H7 (cell line): ENCODE results near the gene TULP1. TPM values are rescaled to one million over a fixed set of nuclear protein-coding genes. Genes with fewer than 3 reads are reported as not detected.
"Not testable (repeated sequence)": the region's sequence is repeated elsewhere in the genome, so short reads cannot be mapped to it uniquely, and the experiment has no call there.

ENCODE experiments used
- DNase-seq: peaks from one replicate; pipeline ENCODE4 v3.0.0; 2012
- H3K27me3 ChIP-seq: 2 replicates; pipeline ENCODE4 v1.6.0; 2011; ENCODE audit warnings: mild to moderate bottlenecking, low read length; ENCODE audit not compliant: control insufficient read depth, insufficient read depth
- H3K36me3 ChIP-seq: replicated peaks from 2 replicates; pipeline ENCODE4 v1.5.1; 2011; ENCODE audit warnings: low read length; ENCODE audit not compliant: control insufficient read depth, insufficient read depth
- H3K4me3 ChIP-seq: 2 replicates; pipeline ENCODE4 v1.5.1; 2011; ENCODE audit warnings: low read depth, mild to moderate bottlenecking, control low read depth, low read length, moderate library complexity; ENCODE audit not compliant: insufficient read depth
- total RNA-seq: library from RNA; depleted of rRNA; stranded (reverse); fragments of >200 nt; shearing (Covaris generic); gene quantifications from 2 replicates; pipeline ENCODE4 v1.2.3, GENCODE V29; 2014; rRNA removed

TULP1 gene
- total RNA-seq = 0.55 and 1.3 TPM in 2 replicates

GRCh38 chr6:35512740-35513139 is at the start of gene TULP1:
Gene TULP1, minus strand, starts transcription at chr6:35512896. Its CDS starts 38 bp downstream, at chr6:35512858.
- H3K4me3 ChIP-seq = peak within 1 kb of the TSS; percentile 39; the same call in 1 of the 2 replicates
- no peaks in the 10 kb centered on the region for H3K36me3 ChIP-seq
- peak; percentile 81 for DNase-seq
- H3K27me3 ChIP-seq = peaks cover 4% of the 10 kb centered on the region; the same call in 1 of the 2 replicates

DNA sequence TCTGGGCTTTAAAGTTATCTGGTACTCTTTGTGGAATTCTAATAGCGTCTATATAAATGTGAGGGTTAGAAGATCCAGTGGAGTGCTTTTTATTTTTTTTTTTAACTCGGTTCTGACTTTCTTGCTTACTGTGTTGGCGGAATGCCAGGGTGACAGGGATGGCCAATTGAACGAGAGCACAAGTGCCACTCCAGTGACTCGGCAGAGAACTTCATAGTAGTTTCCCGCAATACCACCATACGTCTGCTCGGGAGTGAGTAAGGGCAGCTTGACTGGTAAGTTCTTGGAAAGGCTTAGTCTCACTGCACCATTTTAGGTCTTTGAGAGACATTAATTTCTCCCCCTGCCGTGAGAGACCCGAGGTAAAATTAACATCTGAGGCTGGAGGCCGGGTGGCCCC is 49.4 kb upstream of the TULP1 start:
- Histone ChIP-seq H3K27me3 (no peaks in the 10 kb centered on the region), H3K4me3 (no peak overlapping the region), H3K36me3 (no peaks in the 10 kb centered on the region)
- no peak for DNase-seq

DNA sequence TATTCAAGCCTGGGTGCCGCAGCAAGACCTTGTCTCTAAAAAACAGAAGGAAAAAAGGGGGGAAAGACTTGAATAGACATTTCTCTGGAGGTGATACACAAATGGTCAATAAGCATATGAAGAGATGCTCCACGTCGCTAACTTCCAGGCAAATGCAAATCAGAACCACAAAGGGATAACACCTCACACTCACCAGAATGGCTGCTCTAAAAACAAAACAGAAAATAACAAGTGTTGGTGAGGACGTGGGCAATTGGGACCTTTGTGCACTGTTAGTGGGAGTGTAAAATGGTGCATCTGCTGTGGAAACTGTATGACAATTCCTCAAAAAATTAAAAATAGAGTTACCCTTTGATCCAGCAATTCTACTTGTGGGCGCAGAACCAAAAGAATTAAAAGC is 48.4 kb upstream of the TULP1 start:
- Histone ChIP-seq H3K4me3 (no peak overlapping the region), H3K27me3 (no peaks in the 10 kb centered on the region), H3K36me3 (no peaks in the 10 kb centered on the region)
- no peak for DNase-seq

- DNase-seq = no peak
Measured at GRCh38 chr6:35558571-35558970, 45.9 kb upstream of the TULP1 start.

GRCh38 chr6:35557239-35557638 is 44.5 kb upstream of the TULP1 start:
- no peak for DNase-seq
- no peaks in the 10 kb centered on the region for H3K27me3 ChIP-seq

More at GRCh38 chr6:35558571-35558970, 45.9 kb upstream of the TULP1 start:
- H3K4me3 ChIP-seq = no peak overlapping the region
- no peaks in the 10 kb centered on the region for H3K27me3 ChIP-seq
- no peaks in the 10 kb centered on the region for H3K36me3 ChIP-seq

GRCh38 chr6:35554811-35555210 is 42.1 kb upstream of the TULP1 start:
- no peak for DNase-seq
- Histone ChIP-seq H3K36me3 (no peaks in the 10 kb centered on the region), H3K4me3 (no peak overlapping the region)

More at GRCh38 chr6:35557239-35557638, 44.5 kb upstream of the TULP1 start:
- Histone ChIP-seq H3K36me3 (no peaks in the 10 kb centered on the region), H3K4me3 (no peak overlapping the region)

DNA sequence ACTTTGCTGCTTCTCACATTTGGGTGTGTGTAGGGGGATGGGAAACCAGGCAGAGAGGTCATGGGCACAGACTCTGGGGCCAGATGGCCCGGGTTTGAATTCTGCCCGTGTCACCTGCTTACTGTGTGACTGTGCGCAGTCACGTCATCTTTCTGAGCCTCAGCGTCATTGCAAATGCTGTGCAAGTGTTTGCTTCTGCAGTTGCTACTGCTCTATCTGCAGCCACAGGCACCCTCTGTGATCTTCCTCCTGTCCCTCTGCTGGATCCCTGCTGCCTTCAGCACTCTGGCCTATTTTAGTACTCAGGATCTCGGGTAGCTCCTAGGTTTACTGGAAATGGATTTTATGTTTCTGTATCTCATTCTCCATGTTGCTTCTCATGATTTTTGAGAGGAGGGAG is 40.6 kb upstream of the TULP1 start:
- Histone ChIP-seq H3K27me3 (no peaks in the 10 kb centered on the region), H3K4me3 (no peak overlapping the region), H3K36me3 (no peaks in the 10 kb centered on the region)
- DNase-seq = no peak

More at GRCh38 chr6:35554811-35555210, 42.1 kb upstream of the TULP1 start:
- no peaks in the 10 kb centered on the region for H3K27me3 ChIP-seq

DNA sequence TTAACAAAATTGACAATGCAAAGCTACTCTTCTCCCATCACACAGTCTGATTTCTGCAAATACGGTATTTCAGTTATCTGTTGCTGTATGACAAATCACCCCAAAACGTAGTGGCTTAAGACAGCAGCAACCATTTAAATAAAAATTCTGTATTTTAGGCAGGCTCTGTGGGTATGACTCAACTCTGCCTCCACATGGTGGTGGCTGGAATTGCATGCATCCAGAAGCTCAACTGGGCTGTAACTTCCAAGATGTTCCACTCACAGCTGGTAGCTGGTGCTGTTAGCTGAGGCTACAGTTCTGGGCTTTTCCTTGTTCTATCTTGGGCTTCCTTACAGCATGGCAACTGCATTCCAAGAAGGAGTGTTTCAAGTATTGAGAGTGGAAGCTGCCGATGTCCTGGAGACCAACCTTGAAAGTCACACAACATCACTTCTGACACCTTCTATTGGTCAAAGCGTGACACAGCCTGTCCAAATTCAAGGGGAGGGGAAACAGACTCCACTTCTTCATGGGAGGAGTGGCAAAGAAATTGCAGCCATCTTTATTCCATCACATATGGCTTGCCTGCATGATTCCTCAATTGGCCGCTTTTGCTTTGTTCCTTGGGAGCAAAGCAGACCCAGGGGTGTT is 39.7 kb upstream of the TULP1 start:
- no peaks in the 10 kb centered on the region for H3K27me3 ChIP-seq
- DNase-seq = peak; percentile 60
- no peak overlapping the region for H3K4me3 ChIP-seq
- no peaks in the 10 kb centered on the region for H3K36me3 ChIP-seq

- Histone ChIP-seq H3K36me3 (no peaks in the 10 kb centered on the region), H3K27me3 (no peaks in the 10 kb centered on the region), H3K4me3 (no peak overlapping the region)
- no peak for DNase-seq
Measured at GRCh38 chr6:35550437-35550836, 37.7 kb upstream of the TULP1 start.

GRCh38 chr6:35547676-35548075 is 35.0 kb upstream of the TULP1 start:
- Histone ChIP-seq H3K4me3 (no peak overlapping the region), H3K27me3 (no peaks in the 10 kb centered on the region)

GRCh38 chr6:35544769-35545361 is 32.2 kb upstream of the TULP1 start:
- DNase-seq = peak; percentile 31
- no peak overlapping the region for H3K4me3 ChIP-seq
- no peaks in the 10 kb centered on the region for H3K27me3 ChIP-seq
- H3K36me3 ChIP-seq = no peaks in the 10 kb centered on the region

More at GRCh38 chr6:35547676-35548075, 35.0 kb upstream of the TULP1 start:
- DNase-seq = no peak
- no peaks in the 10 kb centered on the region for H3K36me3 ChIP-seq

DNA sequence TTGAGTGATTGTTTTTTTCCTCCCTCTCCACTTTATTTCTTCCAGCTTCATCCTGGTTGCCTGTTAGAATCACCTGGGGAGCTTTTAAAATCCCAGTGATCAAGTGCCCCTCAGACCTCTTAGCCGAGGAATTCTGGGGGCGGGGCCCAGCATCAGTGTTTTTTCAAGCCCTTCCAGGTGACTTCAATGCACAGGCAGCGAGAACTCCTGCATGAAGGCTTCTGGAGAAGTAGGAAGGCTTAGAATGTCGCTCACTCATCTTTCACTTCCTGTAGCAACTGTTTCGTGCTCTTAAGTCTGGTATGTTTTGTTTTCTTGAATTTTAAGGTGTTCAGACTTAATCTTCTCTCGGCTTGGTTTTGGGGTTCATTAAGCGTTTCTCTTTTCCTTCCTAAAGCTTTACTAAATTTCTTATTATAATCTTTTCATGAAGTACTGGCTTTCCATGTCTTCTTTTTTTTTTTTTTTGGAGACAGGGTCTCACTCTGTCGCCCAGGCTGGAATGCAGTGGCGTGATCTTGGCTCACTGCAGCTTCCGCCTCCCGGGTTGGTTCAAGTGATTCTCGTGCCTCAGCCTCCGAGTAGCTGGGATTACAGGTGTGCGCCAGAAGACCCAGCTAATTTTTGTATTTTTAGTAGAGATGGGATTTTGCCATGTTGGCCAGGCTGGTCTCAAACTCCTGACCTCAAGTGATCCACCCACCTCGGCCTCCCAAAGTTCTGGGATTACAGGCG is 30.9 kb upstream of the TULP1 start:
- Histone ChIP-seq H3K36me3 (no peaks in the 10 kb centered on the region), H3K27me3 (no peaks in the 10 kb centered on the region), H3K4me3 (no peak overlapping the region)
- DNase-seq = peak; percentile 62

DNA sequence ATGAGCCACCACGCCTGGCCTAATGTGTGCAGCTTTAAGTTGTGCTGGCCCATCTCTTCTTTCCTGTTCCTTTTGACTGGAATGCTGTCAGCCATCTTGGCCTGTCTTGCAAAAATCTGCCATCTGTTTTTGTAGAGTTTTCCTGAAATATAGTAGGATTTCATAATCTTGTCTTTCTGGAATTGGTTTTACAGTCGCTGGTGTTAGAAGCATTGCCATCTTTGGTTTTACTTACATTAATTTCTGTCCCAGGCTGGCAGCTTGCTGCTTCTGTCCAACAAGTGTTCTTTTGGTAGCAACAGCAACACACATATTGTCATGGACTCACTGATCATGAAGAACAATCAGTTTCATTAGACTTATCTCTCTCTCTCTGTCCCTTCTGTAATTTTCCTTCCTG is 29.1 kb upstream of the TULP1 start:
- Histone ChIP-seq H3K36me3 (no peaks in the 10 kb centered on the region), H3K4me3 (no peak overlapping the region), H3K27me3 (no peaks in the 10 kb centered on the region)
- no peak for DNase-seq

GRCh38 chr6:35539223-35539622 is 26.5 kb upstream of the TULP1 start:
- Histone ChIP-seq H3K27me3 (no peaks in the 10 kb centered on the region), H3K36me3 (no peaks in the 10 kb centered on the region)
- DNase-seq = no peak

GRCh38 chr6:35535847-35536246 is 23.2 kb upstream of the TULP1 start:
- not testable (repeated sequence) for H3K36me3 ChIP-seq, DNase-seq, H3K4me3 ChIP-seq

More at GRCh38 chr6:35539223-35539622, 26.5 kb upstream of the TULP1 start:
- no peak overlapping the region for H3K4me3 ChIP-seq

More at GRCh38 chr6:35535847-35536246, 23.2 kb upstream of the TULP1 start:
- H3K27me3 ChIP-seq = not testable (repeated sequence)
